Activated CD4-positive, alpha-beta T cell treated with anti-CD3 and anti-CD28 coated beads, Interleukin-2, amount 50 U/mL, for 16 hours (primary cell): Measurements from ENCODE around the gene OVCH2.
"Not testable (repeated sequence)": the region's sequence is repeated elsewhere in the genome, so short reads cannot be mapped to it uniquely, and the experiment has no call there.

Experiments
- DNase-seq: peaks from one replicate; pipeline ENCODE4 v3.0.0-alpha.2; 2020

Gene OVCH2, protein sequence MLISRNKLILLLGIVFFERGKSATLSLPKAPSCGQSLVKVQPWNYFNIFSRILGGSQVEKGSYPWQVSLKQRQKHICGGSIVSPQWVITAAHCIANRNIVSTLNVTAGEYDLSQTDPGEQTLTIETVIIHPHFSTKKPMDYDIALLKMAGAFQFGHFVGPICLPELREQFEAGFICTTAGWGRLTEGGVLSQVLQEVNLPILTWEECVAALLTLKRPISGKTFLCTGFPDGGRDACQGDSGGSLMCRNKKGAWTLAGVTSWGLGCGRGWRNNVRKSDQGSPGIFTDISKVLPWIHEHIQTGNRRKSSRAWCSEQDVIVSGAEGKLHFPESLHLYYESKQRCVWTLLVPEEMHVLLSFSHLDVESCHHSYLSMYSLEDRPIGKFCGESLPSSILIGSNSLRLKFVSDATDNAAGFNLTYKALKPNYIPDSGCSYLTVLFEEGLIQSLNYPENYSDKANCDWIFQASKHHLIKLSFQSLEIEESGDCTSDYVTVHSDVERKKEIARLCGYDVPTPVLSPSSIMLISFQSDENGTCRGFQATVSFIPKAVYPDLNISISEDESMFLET

GRCh38 chr11:7706377-7706776 lies at the start of gene OVCH2:
Gene OVCH2, minus strand, starts transcription at chr11:7706477. Its CDS starts 83 bp downstream, at chr11:7706394.
- DNase-seq: no peak

GRCh38 chr11:7749456-7749855 lies 43.2 kb upstream of the OVCH2 start:
- no peak for DNase-seq

- DNase-seq: not testable (repeated sequence)
Observed at GRCh38 chr11:7734767-7735166, 28.5 kb upstream of the OVCH2 start.

DNA sequence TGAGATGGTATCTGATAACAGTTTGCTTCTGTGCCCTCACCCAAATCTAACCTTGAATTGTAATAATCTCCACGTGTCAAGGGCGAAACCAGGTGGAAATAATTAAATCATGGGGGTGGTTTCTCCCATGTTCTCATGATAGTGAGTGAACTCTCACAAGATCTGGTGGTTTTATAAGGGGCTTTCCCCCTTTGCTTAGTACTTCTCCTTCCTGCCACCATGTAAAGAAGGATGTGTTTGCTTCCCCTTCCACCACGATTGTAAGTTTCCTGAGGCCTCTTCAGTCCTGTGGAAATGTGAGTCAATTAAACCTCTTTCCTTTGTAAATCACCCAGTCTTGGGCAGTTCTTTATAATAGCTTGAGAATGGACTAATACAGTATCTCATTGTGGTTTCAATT lies 8.5 kb upstream of the OVCH2 start:
- no peak for DNase-seq

- DNase-seq: no peak
Observed at GRCh38 chr11:7703740-7704139, 2.5 kb downstream of the OVCH2 start.

DNA sequence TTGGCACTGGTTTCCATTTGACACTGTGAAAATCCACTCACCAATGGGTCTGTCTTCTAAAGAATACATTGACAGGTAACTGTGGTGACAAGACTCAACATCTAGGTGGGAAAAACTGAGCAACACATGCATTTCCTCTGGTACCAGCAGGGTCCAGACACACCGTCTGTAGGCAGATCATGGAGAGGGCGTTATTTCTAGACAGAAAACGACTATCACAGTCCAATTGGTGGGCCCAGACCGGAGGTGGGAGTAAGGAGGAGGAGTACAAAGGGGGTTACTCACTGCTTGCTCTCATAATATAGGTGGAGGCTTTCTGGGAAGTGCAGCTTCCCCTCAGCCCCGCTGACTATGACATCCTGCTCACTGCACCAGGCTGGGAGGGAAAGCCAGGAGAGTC lies 9.9 kb downstream of the OVCH2 start:
- no peak for DNase-seq

DNA sequence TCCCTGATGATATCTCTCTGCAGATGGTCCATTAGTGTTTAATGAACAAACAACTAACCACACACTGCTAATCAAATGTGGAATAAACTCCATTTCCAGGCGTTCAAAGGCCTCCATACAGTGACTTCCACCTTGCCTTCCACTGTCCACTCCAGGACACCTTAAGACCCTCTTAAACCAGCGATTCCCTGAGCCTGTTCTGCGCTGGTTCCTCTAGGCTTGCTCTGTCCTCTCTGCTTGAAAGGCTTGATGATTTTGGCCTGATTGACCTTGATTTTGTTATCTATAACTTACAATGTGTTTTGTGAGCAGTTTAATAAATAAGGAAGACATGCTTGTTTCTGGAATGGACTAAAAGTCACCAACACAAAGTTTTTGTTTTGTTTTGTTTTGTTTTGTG lies 12.0 kb downstream of the OVCH2 start:
- no peak for DNase-seq

DNA sequence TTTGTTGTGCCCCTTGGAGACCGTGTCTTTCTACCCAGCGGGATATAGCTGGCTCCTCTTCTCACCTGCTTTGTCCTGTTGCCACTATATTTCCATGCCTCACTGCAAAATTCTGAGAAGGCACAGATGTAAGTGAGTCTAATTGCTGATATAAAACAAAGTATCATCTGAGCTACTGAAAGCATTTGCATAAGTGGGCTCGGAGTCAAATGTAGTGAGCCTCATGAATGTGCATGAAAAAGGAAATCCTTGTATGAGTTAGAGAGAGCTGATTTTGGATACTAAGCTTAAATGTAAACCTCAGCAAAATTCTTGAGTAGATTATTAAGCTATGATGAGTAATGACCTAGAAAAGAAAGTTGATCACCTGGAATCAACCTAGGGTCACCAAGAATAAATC lies 13.9 kb downstream of the OVCH2 start:
- DNase-seq: no peak

GRCh38 chr11:7691759-7692350 lies 14.4 kb downstream of the OVCH2 start:
- DNase-seq: no peak

GRCh38 chr11:7690648-7691047 lies 15.6 kb downstream of the OVCH2 start:
- DNase-seq: peak; percentile 13

DNA sequence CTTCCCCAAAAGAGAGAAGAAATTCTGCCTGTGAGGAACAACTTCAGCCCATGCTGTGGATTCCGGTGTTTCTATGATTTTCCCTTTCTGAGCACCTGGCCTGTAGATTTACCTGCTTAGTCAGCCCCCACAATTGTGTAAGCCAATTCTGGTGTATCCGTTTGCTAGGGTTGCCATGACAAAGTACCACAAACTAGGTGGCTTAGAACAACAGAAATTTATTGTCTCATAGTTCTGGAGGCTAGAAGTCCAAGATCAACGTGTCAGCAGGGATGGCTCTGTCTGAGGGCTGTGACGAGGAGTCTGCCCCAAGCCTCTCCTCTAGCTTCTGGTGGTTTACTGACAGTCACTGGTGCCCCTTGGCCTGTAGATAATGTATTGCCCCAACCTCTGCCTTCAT lies 17.0 kb downstream of the OVCH2 start:
- no peak for DNase-seq

DNA sequence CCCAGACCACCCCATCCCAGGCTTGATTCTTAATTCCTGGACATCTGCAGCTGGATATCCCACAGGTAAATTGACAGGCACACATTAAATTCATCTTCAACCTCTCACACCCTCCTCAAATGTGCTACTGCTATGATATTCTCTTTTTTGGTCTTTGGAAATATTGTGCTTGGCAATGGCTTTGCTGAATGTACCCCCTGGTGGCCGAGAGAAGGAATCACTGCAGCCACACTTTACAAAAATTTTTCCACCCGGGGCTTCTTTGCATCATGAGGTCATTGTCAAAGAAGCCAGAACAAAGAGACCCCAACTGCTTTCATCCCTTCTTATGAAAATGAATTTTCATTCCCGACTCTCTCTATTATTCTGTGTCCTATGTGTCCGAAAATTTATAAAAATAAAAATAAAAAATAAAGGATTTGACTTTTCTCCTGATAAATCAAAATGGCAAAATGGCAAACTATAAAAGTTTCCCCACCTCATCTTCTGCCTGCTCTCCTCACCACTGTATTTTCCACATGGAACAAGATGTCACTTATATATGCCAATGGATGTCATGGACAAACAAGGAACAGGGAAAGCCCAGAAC lies 17.9 kb downstream of the OVCH2 start:
- peak; percentile 27 for DNase-seq

- no peak for DNase-seq
Observed at GRCh38 chr11:7687386-7687785, 18.9 kb downstream of the OVCH2 start.

GRCh38 chr11:7686761-7687160 lies 19.5 kb downstream of the OVCH2 start:
- DNase-seq: no peak

DNA sequence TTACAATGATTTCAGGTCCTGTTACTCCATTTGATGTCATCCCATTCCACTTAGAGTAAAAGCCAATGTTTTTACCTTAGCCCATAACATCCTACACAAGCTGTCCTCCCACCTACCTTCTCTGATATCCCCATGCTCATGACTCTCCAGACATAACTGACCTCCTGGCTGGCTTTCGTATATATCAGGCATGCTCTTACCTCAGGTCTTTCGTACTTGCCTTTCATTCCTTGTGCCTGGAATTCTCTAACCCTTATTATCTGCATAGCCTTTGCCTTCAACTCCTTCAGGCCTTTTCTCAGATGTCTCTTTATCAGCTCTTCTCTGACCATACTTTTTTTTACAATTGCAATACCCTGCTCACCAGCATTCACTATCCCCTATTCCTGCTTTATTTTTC lies 22.7 kb downstream of the OVCH2 start:
- no peak for DNase-seq

- DNase-seq: no peak
Observed at GRCh38 chr11:7677796-7678201, 28.5 kb downstream of the OVCH2 start.

GRCh38 chr11:7677071-7677470 lies 29.2 kb downstream of the OVCH2 start:
- DNase-seq: no peak

DNA sequence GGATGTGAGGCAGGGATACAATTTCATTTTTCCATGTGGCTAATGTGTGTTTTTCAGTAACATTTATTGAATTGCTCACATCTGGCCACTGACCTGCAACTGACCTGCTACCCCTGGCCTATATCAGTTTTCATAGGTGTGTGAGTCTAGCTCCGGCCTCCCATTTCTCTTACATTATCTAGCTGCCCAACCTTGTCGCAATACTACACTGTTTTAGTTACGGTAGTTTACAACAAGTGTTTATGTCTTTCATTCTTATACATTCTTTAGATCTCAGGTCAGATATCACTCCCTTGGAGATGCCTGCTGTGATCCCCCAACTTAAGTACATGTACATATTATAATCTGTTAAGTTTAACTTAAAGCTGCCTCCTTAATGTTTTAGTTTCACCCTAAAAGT lies 30.6 kb downstream of the OVCH2 start:
- no peak for DNase-seq

DNA sequence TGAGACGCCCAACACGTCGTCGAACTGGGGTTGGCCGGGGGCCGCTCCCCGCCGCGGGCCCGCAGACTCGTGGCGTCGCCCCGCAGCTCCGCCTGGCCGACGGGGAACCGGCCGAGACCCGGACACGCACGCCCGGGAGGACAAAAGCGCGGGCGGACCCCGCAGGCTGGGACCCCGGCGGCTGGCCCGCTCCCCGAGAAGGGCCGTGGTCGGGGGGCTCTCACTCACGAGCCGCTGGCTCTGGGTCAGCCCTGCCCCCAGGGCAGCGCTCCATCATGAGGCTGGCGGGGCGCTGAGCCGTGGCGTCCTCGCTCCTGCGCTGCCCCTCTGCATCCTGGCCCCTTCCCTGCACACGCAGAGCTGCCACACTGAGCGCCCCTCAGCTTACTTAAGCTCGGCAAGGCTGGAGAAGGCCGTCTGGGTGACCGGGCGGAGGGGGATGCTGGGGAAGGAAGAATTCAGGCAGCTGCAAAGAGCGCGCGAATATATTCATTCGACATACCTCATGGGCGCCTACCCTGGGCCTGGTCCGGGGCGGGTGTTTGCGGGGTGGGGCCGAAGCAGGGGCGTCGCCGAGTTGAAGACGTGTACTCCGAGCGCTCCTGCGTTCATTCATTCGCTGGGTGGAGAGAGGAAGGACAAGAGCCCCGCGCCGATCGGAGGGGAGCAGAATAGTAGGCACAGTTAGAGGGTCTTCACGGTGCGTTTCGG lies 32.4 kb downstream of the OVCH2 start:
- DNase-seq: no peak

DNA sequence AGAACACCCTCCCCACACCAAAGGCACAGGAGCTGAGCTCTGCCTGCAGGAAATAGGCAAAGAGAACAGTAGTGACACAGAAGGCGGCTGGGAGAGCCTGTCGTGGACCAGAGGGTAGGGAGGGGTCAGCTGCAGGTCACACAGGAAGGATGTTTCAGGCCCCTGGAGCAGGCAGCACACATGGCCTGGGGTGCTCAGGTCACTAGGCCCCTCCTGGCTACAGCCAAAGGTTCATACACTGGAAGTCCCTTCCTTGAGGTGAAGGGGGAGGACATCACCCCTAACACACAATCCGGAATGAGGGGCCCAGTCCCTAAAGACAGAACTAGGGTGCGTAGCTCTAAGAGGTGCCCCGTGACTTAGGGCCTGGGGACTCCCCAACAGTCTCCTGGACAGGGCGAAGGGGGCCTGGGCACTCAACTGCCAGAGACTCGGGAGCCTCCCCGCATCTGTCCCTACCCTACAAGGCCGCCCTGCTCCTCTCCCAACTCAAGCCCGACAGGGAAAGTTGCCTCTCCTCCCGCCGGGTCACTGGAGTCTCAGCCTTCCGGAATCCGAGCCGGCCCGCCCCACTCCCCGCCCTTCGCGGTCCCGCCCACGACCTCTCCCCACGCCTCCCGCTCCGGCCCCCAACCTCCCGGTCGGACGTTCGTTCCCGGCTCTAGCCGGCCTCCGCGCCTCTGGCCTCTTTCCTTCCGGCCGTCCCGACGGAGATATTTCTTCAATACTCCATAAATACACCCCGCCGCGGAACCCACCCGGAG lies 33.1 kb downstream of the OVCH2 start, which contains the start of gene CYB5R2:
Gene CYB5R2 (minus strand): TSS at position 541 of the 764 bp plus-strand sequence. CDS start 675 bp downstream, outside the sequence.
- no peak for DNase-seq

- no peak for DNase-seq
Observed at GRCh38 chr11:7672276-7672959, 33.9 kb downstream of the OVCH2 start.
